GM12878 (cell line): ENCODE results near the gene CCDC136. TPM values are rescaled to one million over a fixed set of nuclear protein-coding genes. Genes with fewer than 3 reads are reported as not detected.

Experiments
- ATAC-seq: fragments of 200-7000 bp; cut with Tn5 transposase; 3 replicates; pipeline ENCODE4 v1.9.1; 2020; ENCODE audit warnings: mild to moderate bottlenecking, moderate library complexity
- BruUV-seq: library from RNA; stranded (reverse); fragments of 400-500 nt; replicated peaks from 2 replicates; lab custom pipeline; 2021; lab: Mats Ljungman, UMichigan
- CTCF ChIA-PET: fragments of 300-600 bp; sonication (Branson Sonifier 250); formaldehyde crosslinking; extraction: SDS; loops from one replicate; lab custom pipeline; 2021; ENCODE audit warnings: inconsistent platforms; lab: Yijun Ruan, JAX
- POLR2A ChIA-PET: fragments of 350-600 bp; formaldehyde crosslinking; extraction: SDS; loops from one replicate; lab custom pipeline; 2021; ENCODE audit warnings: inconsistent platforms; lab: Charles Lee
- RAD21 ChIA-PET: fragments of 300-600 bp; sonication (Branson Sonifier 250); formaldehyde crosslinking; loops from one replicate; lab custom pipeline; 2023; ENCODE audit warnings: antibody characterized with exemption; ENCODE audit not compliant: unreplicated experiment; lab: Charles Lee
- SMC1A ChIA-PET: fragments of 300-600 bp; sonication (Branson Sonifier 250); formaldehyde crosslinking; loops from one replicate; lab custom pipeline; 2023; ENCODE audit not compliant: unreplicated experiment, uncharacterized antibody; lab: Charles Lee
- DNase-seq: peaks from one replicate; pipeline ENCODE4 v3.0.0-alpha.2; 2011; ENCODE audit warnings: low read depth, low spot score
- FAIRE-seq: peaks from 3 replicates; lab custom pipeline; 2011; peaks lifted over from hg19 to GRCh38; lab: Jason Lieb, UNC
- H2AFZ ChIP-seq: 2 replicates; pipeline ENCODE4 v1.6.0; 2011; ENCODE audit warnings: low read depth, low read length, control low read depth; ENCODE audit not compliant: control insufficient read depth
- H3K27ac ChIP-seq: 2 replicates; pipeline ENCODE4 v1.5.1; 2011; ENCODE audit warnings: control low read depth; ENCODE audit not compliant: control insufficient read depth, insufficient read depth
- H3K27me3 ChIP-seq, 2 experiments: replicated peaks in 1 of 2; 2 replicates each; pipeline versions ENCODE4 v1.6.0 to v1.6.1; 2011; ENCODE audit warnings: low read length in 1 of 2; ENCODE audit not compliant: control insufficient read depth in 2 of 2, insufficient read depth in 2 of 2
- H3K36me3 ChIP-seq, 2 experiments: 2 replicates each; pipeline ENCODE4 v1.5.1; 2011; ENCODE audit warnings: low read length in 1 of 2; ENCODE audit not compliant: control insufficient read depth in 2 of 2, insufficient read depth in 2 of 2
- H3K4me1 ChIP-seq: 2 replicates; pipeline ENCODE4 v1.6.1; 2011; ENCODE audit warnings: mild to moderate bottlenecking, low read length, moderate library complexity, mixed read lengths; ENCODE audit not compliant: control insufficient read depth, insufficient read depth
- H3K4me2 ChIP-seq: 2 replicates; pipeline ENCODE4 v1.6.0; 2011; ENCODE audit warnings: control low read depth; ENCODE audit not compliant: control insufficient read depth, insufficient read depth
- H3K4me3 ChIP-seq: fragments of 200-600 bp; sonication (generic); 2 replicates; pipeline ENCODE4 v1.5.1; 2016
- H3K79me2 ChIP-seq: 2 replicates; pipeline ENCODE4 v1.6.0; 2011; ENCODE audit warnings: low read length; ENCODE audit not compliant: control insufficient read depth, insufficient read depth
- H3K9ac ChIP-seq: 2 replicates; pipeline ENCODE4 v1.8.0; 2011; ENCODE audit warnings: low read length, control low read depth, mixed read lengths; ENCODE audit not compliant: control insufficient read depth, insufficient read depth
- H3K9me3 ChIP-seq: replicated peaks from 3 replicates; pipeline ENCODE4 v1.5.1; 2011; ENCODE audit warnings: mild to moderate bottlenecking, low read length; ENCODE audit not compliant: control insufficient read depth, insufficient read depth
- H4K20me1 ChIP-seq: 2 replicates; pipeline ENCODE4 v1.6.0; 2011; ENCODE audit not compliant: control insufficient read depth, insufficient read depth
- EZH2 ChIP-seq: IDR thresholded peaks from 2 replicates; pipeline ENCODE4 v1.6.1; 2012; ENCODE audit warnings: low read depth, mild to moderate bottlenecking, control low read depth, inconsistent platforms, low read length, borderline replicate concordance; ENCODE audit not compliant: control insufficient read depth
- PAX8 ChIP-seq: fragments of 450-650 bp; IDR thresholded peaks from 2 replicates; pipeline ENCODE4 v1.6.1; 2017; ENCODE audit warnings: mild to moderate bottlenecking, moderate library complexity
- WGBS: methylation state at CpG from one replicate; pipeline ENCODE4 v1.1.6; 2016; ENCODE audit warnings: low lambda C conversion rate; ENCODE audit not compliant: insufficient replicate concordance, insufficient coverage; ENCODE audit errors: missing lambda C conversion rate; 5-methylcytosine and 5-hydroxymethylcytosine counted together
- in situ Hi-C: fragments of 300-500 bp; cut with MboI; formaldehyde crosslinking; loops from 9 replicates; pipeline ENCODE4 v1.14.3; 2018; ENCODE audit warnings: mixed read lengths
- intact Hi-C: fragments of 100-400 bp; cut with micrococcal nuclease; formaldehyde crosslinking; loops from one replicate; pipeline ENCODE4 v1.14.2; 2022; ENCODE audit not compliant: unreplicated experiment
- polyA plus RNA-seq, 11 experiments: library from polyadenylated mRNA; depleted of rRNA in 4 of 11; unstranded in 6 of 11; stranded (reverse) in 5 of 11; fragments of >200 nt; fragmentation: Nextera tagmentation in 4 of 11; fragmentation: Illumina TruSeq in 1 of 11; extraction: Ambion mirVana in 4 of 11; extraction: Trizol in 1 of 11; gene quantifications; 1 replicate in 1 of 11; 2 replicates in 10 of 11; pipeline versions ENCODE4 v1.2.1 to v1.2.3, GENCODE V29; 2011 to 2016; ENCODE audit warnings: inconsistent platforms in 2 of 11, missing spikeins in 2 of 11, low read depth in 1 of 11
- total RNA-seq, 4 experiments: library from RNA; depleted of rRNA in 3 of 4; stranded (reverse); fragments of >200 nt in 3 of 4; fragmentation: Illumina TruSeq in 1 of 4; extraction: Trizol in 1 of 4; gene quantifications; 2 replicates each; pipeline versions ENCODE4 v1.2.1 to v1.2.3, GENCODE V29; 2013 to 2021

CCDC136 gene
- total and polyA plus RNA-seq, 10 of the 15 experiments (the other 5 are each of a cell fraction or from before 2014, with no cell fraction given), result 0.32 to 4.8 (median 1.5) TPM

DNA sequence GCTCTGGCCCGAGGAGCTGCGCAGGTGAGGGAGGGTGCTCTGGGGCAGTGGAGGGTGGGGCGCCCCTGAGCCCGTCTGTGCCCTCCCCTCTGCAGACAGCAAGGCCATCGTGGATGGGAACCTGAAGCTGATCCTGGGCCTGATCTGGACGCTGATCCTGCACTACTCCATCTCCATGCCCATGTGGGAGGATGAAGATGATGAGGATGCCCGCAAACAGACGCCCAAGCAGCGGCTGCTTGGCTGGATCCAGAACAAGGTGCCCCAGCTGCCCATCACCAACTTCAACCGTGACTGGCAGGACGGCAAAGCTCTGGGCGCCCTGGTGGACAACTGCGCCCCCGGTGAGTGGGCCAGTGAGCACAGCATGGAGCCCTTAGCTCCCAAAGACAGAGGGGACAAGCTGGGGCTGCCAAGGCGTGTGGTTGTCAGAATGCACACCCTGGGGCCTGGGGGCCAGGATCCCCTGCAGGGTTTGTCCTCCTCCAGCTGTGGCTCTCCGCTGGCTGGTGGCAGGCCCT is 43.5 kb downstream of the CCDC136 start (continued):
- TF ChIP-seq PAX8, result no peak

GRCh38 chr7:128835790-128836641 is 44.2 kb downstream of the CCDC136 start:
- in situ Hi-C loops, result no loop called here
- SMC1A ChIA-PET, result no interaction called here
- DNase-seq (no peak), ATAC-seq (no peak), FAIRE-seq (no peak)
- H4K20me1 ChIP-seq, result no peaks in the 10 kb centered on the region
- CTCF ChIA-PET, result interaction anchor here (0.7 to 1.4 kb wide), 3 partner anchors 48 to 254 kb away, joined by 3 to 5 read pairs (median 3); no protein-coding TSS in a partner anchor
- H3K4me2 ChIP-seq, result no peak overlapping the region
- peaks cover 0 to 5% of the 10 kb centered on the region in 2 experiments; a peak in 3 of 4 replicates for H3K27me3 ChIP-seq
- 33% methylated on average over 14 of the region's 14 CpGs for WGBS
- no peak overlapping the region for H3K9ac ChIP-seq
- no peak overlapping the region for H2AFZ ChIP-seq
- H3K79me2 ChIP-seq, result no peaks in the 10 kb centered on the region
- BruUV-seq, result no TSS peak
- H3K36me3 ChIP-seq, result no peaks in the 10 kb centered on the region
- RAD21 ChIA-PET, result no interaction called here
- intact Hi-C loops, result no loop called here
- H3K4me1 ChIP-seq, result peaks cover 8% of the 10 kb centered on the region
- no peak overlapping the region for H3K27ac ChIP-seq
- H3K9me3 ChIP-seq, result no peaks in the 10 kb centered on the region
- TF ChIP-seq EZH2, result no peak
- POLR2A ChIA-PET, result no interaction called here
- H3K4me3 ChIP-seq, result no peak overlapping the region
